GM10266 (cell line): ENCODE results near the gene S100A9.

ENCODE experiments used
- DNase-seq: peaks from one replicate; pipeline ENCODE4 v3.0.0; 2012; ENCODE audit errors: extremely low spot score
- TF ChIP-seq, protein P1 (sequence below): IDR thresholded peaks from 2 replicates; pipeline ENCODE4 v1.5.1; 2012; ENCODE audit warnings: mild to moderate bottlenecking, low read depth; ENCODE audit not compliant: control insufficient read depth, insufficient read depth; ENCODE audit errors: missing control alignments

Gene S100A9

GRCh38 chr1:153397924-153398651 is 40.4 kb downstream of the S100A9 start:
- TF ChIP-seq, protein P1, sequence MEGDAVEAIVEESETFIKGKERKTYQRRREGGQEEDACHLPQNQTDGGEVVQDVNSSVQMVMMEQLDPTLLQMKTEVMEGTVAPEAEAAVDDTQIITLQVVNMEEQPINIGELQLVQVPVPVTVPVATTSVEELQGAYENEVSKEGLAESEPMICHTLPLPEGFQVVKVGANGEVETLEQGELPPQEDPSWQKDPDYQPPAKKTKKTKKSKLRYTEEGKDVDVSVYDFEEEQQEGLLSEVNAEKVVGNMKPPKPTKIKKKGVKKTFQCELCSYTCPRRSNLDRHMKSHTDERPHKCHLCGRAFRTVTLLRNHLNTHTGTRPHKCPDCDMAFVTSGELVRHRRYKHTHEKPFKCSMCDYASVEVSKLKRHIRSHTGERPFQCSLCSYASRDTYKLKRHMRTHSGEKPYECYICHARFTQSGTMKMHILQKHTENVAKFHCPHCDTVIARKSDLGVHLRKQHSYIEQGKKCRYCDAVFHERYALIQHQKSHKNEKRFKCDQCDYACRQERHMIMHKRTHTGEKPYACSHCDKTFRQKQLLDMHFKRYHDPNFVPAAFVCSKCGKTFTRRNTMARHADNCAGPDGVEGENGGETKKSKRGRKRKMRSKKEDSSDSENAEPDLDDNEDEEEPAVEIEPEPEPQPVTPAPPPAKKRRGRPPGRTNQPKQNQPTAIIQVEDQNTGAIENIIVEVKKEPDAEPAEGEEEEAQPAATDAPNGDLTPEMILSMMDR = no peak
- DNase-seq = no peak

DNA sequence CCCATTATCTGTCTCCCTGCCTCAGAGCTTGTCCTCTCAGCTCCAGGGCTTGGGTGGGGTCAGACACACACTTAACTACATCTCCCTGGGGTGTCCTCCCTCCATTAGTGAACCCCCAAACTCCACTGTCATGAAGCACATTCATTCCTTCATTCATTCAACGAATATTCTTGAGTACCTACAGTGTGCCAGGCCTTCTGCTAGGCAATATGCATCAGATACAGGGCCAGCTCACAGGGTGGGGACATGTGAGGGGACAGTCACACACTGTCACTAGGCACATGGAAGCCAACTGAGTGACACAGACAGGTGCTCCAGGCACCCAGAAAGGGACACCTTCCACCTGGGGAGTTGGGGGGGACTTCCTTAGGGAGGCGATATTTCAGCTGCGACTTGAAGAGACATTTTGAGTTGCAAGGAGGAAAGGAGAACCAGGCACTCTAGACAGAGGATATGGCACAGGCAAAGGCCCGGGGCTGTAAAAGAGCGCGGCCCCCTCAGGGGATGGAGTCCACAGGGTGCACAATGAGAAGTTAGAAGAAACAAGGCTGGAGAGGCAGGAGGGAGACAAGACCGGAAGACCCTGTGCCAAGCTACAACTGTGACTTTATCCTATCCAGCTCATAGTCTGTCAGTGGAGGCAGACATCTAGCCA is 41.9 kb downstream of the S100A9 start:
- no peak for DNase-seq
- TF ChIP-seq, protein P1 = no peak

- no peak for DNase-seq
- TF ChIP-seq, protein P1 = no peak
Observed at GRCh38 chr1:153400244-153400643, 42.6 kb downstream of the S100A9 start.

- no peak for DNase-seq
- TF ChIP-seq, protein P1 = no peak
Observed at GRCh38 chr1:153401461-153401860, 43.8 kb downstream of the S100A9 start.

GRCh38 chr1:153402226-153402625 is 44.6 kb downstream of the S100A9 start:
- no peak for DNase-seq
- TF ChIP-seq, protein P1 = no peak

DNA sequence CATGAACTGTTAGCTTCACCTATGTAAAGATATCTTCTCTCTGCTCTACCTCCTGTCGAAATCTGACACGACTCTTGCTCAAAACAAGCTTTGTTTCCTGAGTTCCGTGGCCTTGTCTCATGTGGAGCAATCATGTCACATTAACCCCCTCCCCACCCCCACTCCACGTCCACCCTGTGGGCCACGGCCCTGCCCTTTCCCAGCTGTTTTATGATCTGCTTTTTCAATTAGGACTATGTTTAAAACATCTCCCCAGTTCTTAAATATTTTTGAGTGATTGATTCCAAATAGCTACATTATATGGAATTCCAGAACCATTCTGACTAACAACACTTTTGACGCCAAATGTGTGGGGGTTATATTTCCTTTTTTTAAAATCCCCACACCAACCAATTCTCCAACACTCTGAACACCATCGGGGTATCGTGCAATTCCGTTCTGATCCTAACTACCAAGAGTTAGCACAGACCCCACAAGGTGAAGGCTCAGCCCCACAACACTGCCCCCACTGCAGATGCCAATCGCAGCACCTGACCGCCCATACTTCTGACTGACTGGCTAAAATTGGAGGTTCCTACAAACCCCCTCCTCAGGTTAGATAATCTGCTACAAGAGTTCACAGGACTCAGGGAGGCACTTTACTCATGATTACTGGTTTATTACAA is 45.9 kb downstream of the S100A9 start:
- TF ChIP-seq, protein P1 = no peak
- DNase-seq = no peak
